Measurements from ENCODE around the gene ZFTA. TPM values are rescaled to one million over a fixed set of nuclear protein-coding genes. Genes with fewer than 3 reads are reported as not detected.

ZFTA gene
- total and polyA plus RNA-seq, 2 experiments from 2014 or later = 8.3 to 36.6 TPM

- Histone ChIP-seq H3K79me2 (replicated peaks; ENCODE audit: insufficient read depth) (peaks cover 46% of the 10 kb centered on the region), H3F3A (replicated peaks; ENCODE audit: low read depth) (no peaks in the 10 kb centered on the region; the same call in 1 of the 2 replicates), H3K4me3 (no peak overlapping the region), H3K27ac (ENCODE audit: low read depth) (peak overlapping the region; percentile 18; the same call in 1 of the 2 replicates), H3K4me1 (ENCODE audit: insufficient read depth) (no peaks in the 10 kb centered on the region), H3K36me3 (ENCODE audit: insufficient read depth) (no peaks in the 10 kb centered on the region), H4K20me1 (replicated peaks; ENCODE audit: insufficient read depth) (peaks cover 34% of the 10 kb centered on the region), H3K4me2 (no peak overlapping the region), H3K9me2 (ENCODE audit: insufficient read depth) (no peaks in the 10 kb centered on the region), H2AFZ (no peak overlapping the region), H3K27me3 (ENCODE audit: insufficient read depth) (no peaks in the 10 kb centered on the region)
- Mint-ChIP-seq H3K4me1 (peaks cover 2% of the 10 kb centered on the region; the same call in 2 of the 3 replicates), H3K9me3 (no peaks in the 10 kb centered on the region), H3K27me3 (ENCODE audit: insufficient read depth, low read depth, poor library complexity) (no peaks in the 10 kb centered on the region), H3K36me3 (ENCODE audit: low read depth) (no peaks in the 10 kb centered on the region; the same call in 2 of the 3 replicates), H3K27ac (no peak overlapping the region), H3K4me3 (no peak overlapping the region)
- DNase-seq (ENCODE audit: low spot score) = no peak
- no peak for ATAC-seq
- TF ChIP-seq REST (IDR thresholded peaks at IDR 0.05; ENCODE audit: unreplicated experiment) (no peak), ZNF331 (CRISPR knock-in tag; IDR thresholded peaks at IDR 0.05; ENCODE audit: low read depth) (no peak), STAT1 (IDR thresholded peaks at IDR 0.05; ENCODE audit: unreplicated experiment) (no peak), EZH2 (IDR thresholded peaks at IDR 0.05; ENCODE audit: low read depth, unreplicated experiment) (no peak), CTCF (conservative IDR thresholded peaks at IDR 0.05; ENCODE audit: low read depth in 2 of 2) (no peak), EZH2phosphoT487 (IDR thresholded peaks at IDR 0.05; ENCODE audit: unreplicated experiment) (no peak), JUNB (IDR thresholded peaks at IDR 0.05; ENCODE audit: unreplicated experiment) (no peak), CREB1 (CRISPR knock-in tag; IDR thresholded peaks at IDR 0.05; ENCODE audit: low read depth) (no peak), ZNF462 (CRISPR knock-in tag; IDR thresholded peaks at IDR 0.05) (no peak), ETS1 (IDR thresholded peaks at IDR 0.05) (no peak), NANOG (IDR thresholded peaks at IDR 0.05; ENCODE audit: borderline replicate concordance) (no peak), ZNF114 (CRISPR knock-in tag; IDR thresholded peaks at IDR 0.05) (no peak), POLR2AphosphoS5 (IDR thresholded peaks at IDR 0.05; ENCODE audit: low read depth) (no peak)
Observed at GRCh38 chr11:63737718-63738117, 30.9 kb downstream of the ZFTA start.

Data from GM23338 (cell line).